ENCODE results near the gene EHD1.

DNA sequence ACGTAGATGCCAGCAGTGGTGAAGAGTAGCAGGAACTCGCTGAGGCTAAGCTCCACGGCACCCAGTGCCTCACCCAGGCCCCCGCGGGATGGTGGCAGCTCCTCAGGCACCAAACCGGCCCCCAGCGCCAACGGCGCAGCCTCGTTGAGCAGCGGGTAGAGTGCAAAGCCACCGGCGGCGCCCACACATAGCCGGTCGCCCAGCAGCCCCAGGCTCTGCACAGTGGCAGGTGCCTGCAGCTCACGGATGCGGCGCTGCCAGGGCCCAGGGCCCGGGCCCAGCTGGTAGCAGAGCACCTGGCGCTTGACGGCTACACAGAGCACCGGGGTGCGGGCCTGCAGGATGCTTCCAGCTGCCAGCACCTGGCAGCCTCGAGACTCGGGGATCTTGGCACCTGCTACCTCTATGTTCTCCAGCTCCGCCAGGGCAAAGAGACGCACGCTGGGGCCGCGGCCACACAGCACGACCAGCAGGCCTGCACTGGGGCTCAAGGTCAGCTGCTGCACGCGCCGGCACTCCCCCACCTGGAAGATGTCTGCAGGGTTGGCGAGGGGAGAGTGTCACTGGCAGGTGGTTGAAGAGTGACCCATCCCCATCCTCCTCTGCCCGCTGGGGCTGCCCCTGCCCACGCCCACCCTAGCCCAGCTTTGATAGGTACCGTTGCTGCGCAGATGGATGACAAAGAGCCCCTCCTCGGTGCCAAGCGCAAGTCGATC, 48.7 kb downstream of the EHD1 start:
- TF ChIP-seq POLR2A (IDR thresholded peaks at IDR 0.05) = no peak
- TF ChIP-seq, protein P1, sequence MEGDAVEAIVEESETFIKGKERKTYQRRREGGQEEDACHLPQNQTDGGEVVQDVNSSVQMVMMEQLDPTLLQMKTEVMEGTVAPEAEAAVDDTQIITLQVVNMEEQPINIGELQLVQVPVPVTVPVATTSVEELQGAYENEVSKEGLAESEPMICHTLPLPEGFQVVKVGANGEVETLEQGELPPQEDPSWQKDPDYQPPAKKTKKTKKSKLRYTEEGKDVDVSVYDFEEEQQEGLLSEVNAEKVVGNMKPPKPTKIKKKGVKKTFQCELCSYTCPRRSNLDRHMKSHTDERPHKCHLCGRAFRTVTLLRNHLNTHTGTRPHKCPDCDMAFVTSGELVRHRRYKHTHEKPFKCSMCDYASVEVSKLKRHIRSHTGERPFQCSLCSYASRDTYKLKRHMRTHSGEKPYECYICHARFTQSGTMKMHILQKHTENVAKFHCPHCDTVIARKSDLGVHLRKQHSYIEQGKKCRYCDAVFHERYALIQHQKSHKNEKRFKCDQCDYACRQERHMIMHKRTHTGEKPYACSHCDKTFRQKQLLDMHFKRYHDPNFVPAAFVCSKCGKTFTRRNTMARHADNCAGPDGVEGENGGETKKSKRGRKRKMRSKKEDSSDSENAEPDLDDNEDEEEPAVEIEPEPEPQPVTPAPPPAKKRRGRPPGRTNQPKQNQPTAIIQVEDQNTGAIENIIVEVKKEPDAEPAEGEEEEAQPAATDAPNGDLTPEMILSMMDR (IDR thresholded peaks at IDR 0.05) = no peak
- no peak for TF ChIP-seq POLR2AphosphoS5 (IDR thresholded peaks at IDR 0.05)

All from upper lobe of left lung (tissue), 4 donors.